ENCODE measurements around the gene IQUB. TPM values are rescaled to one million over a fixed set of nuclear protein-coding genes. Genes with fewer than 3 reads are reported as not detected.

IQUB gene
- polyA plus RNA-seq, 1 donor (not counting 4 experiments of a cell fraction or from before 2014, with no cell fraction given), result 0.04 TPM

DNA sequence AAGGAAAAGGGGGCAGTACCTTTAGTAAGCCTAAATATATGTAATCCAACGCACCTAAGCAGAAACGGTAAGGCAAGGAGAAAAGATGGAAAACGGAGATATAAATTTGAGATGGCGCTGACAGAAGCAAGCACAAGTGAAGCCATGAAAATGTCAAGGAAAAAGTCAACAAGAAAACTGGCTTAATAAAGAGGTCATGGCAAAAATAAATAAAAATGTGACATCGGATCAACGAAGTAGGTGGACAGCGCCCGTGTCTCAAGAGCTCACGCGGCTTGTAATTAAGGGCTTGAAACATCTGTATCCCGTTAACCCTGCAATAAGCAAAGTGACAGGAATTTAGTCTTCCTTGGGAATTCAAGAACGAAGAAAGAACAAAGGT, 22.6 kb upstream of the IQUB start:
- FAIRE-seq (no peak), DNase-seq (ENCODE audit: low read depth, low spot score) (no peak)
- H2AFZ ChIP-seq (ENCODE audit: control insufficient read depth, low read length), result peak overlapping the region; percentile 99
- H3K4me1 ChIP-seq (ENCODE audit: control insufficient read depth, extremely low read depth, insufficient read depth, low read length), result peaks cover 11% of the 10 kb centered on the region
- H3K4me3 ChIP-seq (ENCODE audit: control insufficient read depth in 2 of 3, extremely low read depth in 1 of 3, insufficient read depth in 2 of 3, low read depth in 1 of 3, low read length in 3 of 3), result peak overlapping the region; percentile 69 to 99 (median 91)
- no peaks in the 10 kb centered on the region for H3K27me3 ChIP-seq (ENCODE audit: control insufficient read depth, extremely low read depth, insufficient read depth, low read length)
- H3K9me3 ChIP-seq (ENCODE audit: control insufficient read depth, low read depth, low read length), result no peaks in the 10 kb centered on the region
- H3K79me2 ChIP-seq (ENCODE audit: control insufficient read depth, insufficient read depth, low read length), result peaks cover 18% of the 10 kb centered on the region
- H3K4me2 ChIP-seq (ENCODE audit: control insufficient read depth, extremely low read depth, insufficient read depth, low read depth, low read length), result peak overlapping the region; percentile 86
- no peaks in the 10 kb centered on the region for H3K36me3 ChIP-seq (ENCODE audit: control insufficient read depth in 2 of 2, extremely low read depth in 1 of 2, insufficient read depth in 2 of 2, low read length in 2 of 2)
- TF ChIP-seq, protein P1, sequence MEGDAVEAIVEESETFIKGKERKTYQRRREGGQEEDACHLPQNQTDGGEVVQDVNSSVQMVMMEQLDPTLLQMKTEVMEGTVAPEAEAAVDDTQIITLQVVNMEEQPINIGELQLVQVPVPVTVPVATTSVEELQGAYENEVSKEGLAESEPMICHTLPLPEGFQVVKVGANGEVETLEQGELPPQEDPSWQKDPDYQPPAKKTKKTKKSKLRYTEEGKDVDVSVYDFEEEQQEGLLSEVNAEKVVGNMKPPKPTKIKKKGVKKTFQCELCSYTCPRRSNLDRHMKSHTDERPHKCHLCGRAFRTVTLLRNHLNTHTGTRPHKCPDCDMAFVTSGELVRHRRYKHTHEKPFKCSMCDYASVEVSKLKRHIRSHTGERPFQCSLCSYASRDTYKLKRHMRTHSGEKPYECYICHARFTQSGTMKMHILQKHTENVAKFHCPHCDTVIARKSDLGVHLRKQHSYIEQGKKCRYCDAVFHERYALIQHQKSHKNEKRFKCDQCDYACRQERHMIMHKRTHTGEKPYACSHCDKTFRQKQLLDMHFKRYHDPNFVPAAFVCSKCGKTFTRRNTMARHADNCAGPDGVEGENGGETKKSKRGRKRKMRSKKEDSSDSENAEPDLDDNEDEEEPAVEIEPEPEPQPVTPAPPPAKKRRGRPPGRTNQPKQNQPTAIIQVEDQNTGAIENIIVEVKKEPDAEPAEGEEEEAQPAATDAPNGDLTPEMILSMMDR (optimal IDR thresholded peaks at IDR 0.05 in 1 of 3, IDR thresholded peaks at IDR 0.05 in 1 of 3, conservative IDR thresholded peaks at IDR 0.05 in 1 of 3; ENCODE audit: extremely low read depth in 1 of 3, insufficient read depth in 2 of 3, low read length in 3 of 3), result no peak
- no peak for TF ChIP-seq EZH2 (IDR thresholded peaks at IDR 0.05; ENCODE audit: low read length)
- H3K27ac ChIP-seq (ENCODE audit: control insufficient read depth, insufficient read depth, low read length), result peak overlapping the region; percentile 95
- no peaks in the 10 kb centered on the region for H4K20me1 ChIP-seq (ENCODE audit: control insufficient read depth, extremely low read depth, insufficient read depth, low read length)
- peaks cover 3% of the 10 kb centered on the region for H3K9me1 ChIP-seq (ENCODE audit: control insufficient read depth, extremely low read depth, insufficient read depth, low read length)
- H3K9ac ChIP-seq (ENCODE audit: control insufficient read depth, extremely low read depth, insufficient read depth, low read length), result peak overlapping the region; percentile 96
- dilution Hi-C loops (cut with MboI; ENCODE audit: extremely low pct_ligation_motif_present, low sequenced_read_pairs), result no loop called here

DNA sequence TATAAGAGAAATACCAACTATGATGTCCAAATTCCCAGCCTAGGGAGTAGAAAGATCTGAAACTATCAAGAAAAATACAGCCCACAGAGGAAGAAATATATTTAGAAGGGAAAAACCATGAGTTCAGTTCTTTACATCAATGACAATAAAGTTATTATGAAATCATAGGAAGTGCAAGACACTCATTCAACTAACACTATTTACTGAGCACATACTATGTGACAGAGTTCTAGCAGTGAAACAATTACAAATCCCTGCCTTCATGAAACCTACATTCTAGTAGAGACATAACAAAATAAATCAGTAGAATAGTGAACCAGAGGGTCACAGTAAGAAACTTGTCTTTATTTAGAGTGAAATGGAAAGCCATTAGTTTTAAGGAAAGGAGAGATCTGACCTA, 21.1 kb upstream of the IQUB start:
- Histone ChIP-seq H2AFZ (ENCODE audit: control insufficient read depth, low read length) (no peak overlapping the region), H3K4me3 (ENCODE audit: control insufficient read depth in 2 of 3, extremely low read depth in 1 of 3, insufficient read depth in 2 of 3, low read depth in 1 of 3, low read length in 3 of 3) (no peak overlapping the region), H3K4me2 (ENCODE audit: control insufficient read depth, extremely low read depth, insufficient read depth, low read depth, low read length) (no peak overlapping the region), H3K27ac (ENCODE audit: control insufficient read depth, insufficient read depth, low read length) (no peak overlapping the region), H3K4me1 (ENCODE audit: control insufficient read depth, extremely low read depth, insufficient read depth, low read length) (peaks cover 11% of the 10 kb centered on the region), H3K9me1 (ENCODE audit: control insufficient read depth, extremely low read depth, insufficient read depth, low read length) (peaks cover 3% of the 10 kb centered on the region), H4K20me1 (ENCODE audit: control insufficient read depth, extremely low read depth, insufficient read depth, low read length) (no peaks in the 10 kb centered on the region), H3K36me3 (ENCODE audit: control insufficient read depth in 2 of 2, extremely low read depth in 1 of 2, insufficient read depth in 2 of 2, low read length in 2 of 2) (no peaks in the 10 kb centered on the region), H3K9ac (ENCODE audit: control insufficient read depth, extremely low read depth, insufficient read depth, low read length) (no peak overlapping the region), H3K27me3 (ENCODE audit: control insufficient read depth, extremely low read depth, insufficient read depth, low read length) (no peaks in the 10 kb centered on the region), H3K79me2 (ENCODE audit: control insufficient read depth, insufficient read depth, low read length) (peaks cover 18% of the 10 kb centered on the region), H3K9me3 (ENCODE audit: control insufficient read depth, low read depth, low read length) (no peaks in the 10 kb centered on the region)
- DNase-seq (ENCODE audit: low read depth, low spot score) (no peak), FAIRE-seq (no peak)
- dilution Hi-C loops (cut with MboI; ENCODE audit: extremely low pct_ligation_motif_present, low sequenced_read_pairs), result no loop called here
- no peak for TF ChIP-seq EZH2 (IDR thresholded peaks at IDR 0.05; ENCODE audit: low read length)
- TF ChIP-seq, protein P1 (optimal IDR thresholded peaks at IDR 0.05 in 1 of 3, IDR thresholded peaks at IDR 0.05 in 1 of 3, conservative IDR thresholded peaks at IDR 0.05 in 1 of 3; ENCODE audit: extremely low read depth in 1 of 3, insufficient read depth in 2 of 3, low read length in 3 of 3), result no peak
